T follicular helper cell (primary cell): ENCODE measurements around the gene CARMIL3.
"Not testable (repeated sequence)": the region's sequence is repeated elsewhere in the genome, so short reads cannot be mapped to it uniquely, and the experiment has no call there.

Experiments
- DNase-seq: peaks from one replicate; pipeline ENCODE4 v3.0.0-alpha.2; 2020; ENCODE audit warnings: low read depth

The CARMIL3 gene

DNA sequence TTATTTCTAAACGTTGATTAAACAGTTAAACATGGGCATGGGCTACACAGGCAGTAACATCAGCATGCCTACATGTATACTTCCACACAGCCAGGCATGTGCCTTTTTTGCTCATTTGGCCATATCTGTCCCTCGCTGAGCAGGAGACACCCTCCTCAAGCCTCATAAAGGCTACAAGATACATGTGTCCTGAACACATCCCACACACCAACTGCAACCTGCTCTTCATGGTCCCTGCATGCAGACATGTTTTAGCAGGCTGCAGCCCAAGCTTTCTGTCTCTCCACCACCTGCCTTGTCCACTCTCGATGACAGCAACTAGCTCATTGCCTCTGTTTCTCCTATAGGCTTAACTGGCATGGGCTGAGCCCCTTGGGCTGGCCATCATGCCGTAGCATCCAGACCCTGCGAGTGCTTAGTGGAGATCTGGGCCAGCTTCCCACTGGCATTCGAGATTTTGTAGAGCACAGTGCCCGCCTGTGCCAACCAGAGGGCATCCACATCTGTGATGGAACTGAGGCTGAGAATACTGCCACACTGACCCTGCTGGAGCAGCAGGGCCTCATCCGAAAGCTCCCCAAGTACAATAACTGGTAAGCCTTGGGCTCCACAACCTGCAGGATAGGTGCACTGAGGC lies 44.9 kb downstream of the CARMIL3 start:
- DNase-seq, result no peak

DNA sequence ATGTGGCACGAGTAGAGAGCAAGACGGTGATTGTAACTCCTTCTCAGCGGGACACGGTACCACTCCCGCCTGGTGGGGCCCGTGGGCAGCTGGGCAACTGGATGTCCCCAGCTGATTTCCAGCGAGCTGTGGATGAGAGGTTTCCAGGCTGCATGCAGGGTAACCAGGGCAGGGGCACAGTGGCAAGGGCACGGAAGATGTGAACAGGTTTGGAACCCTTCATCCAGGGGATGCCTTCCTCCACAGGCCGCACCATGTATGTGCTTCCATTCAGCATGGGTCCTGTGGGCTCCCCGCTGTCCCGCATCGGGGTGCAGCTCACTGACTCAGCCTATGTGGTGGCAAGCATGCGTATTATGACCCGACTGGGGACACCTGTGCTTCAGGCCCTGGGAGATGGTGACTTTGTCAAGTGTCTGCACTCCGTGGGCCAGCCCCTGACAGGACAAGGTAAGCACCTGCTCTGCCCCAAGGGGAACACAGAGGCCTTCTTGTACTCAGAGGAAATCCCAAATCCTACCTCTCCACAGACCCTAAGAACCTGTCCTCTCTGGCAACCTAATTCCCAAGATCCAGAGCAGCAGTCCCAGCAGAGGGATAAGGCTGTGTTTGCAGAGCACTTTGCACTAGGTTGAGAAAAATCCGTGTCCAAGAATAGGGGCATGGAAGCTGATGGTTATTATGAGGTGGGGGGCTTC lies 46.6 kb downstream of the CARMIL3 start:
- no peak for DNase-seq

DNA sequence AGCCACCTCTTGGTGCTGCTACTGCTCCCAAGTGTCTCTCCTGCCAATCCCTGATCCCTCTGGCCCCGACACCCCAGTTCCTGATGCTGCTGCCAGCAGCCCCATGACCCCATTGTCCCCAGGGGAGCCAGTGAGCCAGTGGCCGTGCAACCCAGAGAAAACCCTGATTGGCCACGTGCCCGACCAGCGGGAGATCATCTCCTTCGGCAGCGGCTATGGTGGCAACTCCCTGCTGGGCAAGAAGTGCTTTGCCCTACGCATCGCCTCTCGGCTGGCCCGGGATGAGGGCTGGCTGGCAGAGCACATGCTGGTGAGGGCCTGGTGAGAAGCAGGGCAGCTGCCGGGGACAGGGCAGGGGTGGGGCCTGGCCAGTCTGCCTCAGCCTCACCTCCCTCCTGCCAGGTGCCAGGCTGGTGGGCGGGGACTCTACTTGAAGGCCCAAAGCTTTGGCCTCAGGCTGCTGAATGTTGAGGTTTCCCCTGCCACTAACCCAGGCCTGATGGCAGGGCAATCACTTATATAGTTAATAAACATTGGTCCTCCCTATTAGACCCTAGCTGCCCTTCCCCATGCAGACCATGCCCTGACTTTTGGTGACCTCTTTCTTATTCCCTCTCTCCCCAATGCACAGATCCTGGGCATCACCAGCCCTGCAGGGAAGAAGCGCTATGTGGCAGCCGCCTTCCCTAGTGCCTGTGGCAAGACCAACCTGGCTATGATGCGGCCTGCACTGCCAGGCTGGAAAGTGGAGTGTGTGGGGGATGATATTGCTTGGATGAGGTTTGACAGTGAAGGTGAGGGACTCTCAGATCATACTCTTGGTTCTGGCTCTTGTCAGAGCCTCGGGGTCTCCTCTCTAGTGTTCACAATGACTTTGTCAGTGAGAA lies 47.4 kb downstream of the CARMIL3 start:
- DNase-seq, result no peak

DNA sequence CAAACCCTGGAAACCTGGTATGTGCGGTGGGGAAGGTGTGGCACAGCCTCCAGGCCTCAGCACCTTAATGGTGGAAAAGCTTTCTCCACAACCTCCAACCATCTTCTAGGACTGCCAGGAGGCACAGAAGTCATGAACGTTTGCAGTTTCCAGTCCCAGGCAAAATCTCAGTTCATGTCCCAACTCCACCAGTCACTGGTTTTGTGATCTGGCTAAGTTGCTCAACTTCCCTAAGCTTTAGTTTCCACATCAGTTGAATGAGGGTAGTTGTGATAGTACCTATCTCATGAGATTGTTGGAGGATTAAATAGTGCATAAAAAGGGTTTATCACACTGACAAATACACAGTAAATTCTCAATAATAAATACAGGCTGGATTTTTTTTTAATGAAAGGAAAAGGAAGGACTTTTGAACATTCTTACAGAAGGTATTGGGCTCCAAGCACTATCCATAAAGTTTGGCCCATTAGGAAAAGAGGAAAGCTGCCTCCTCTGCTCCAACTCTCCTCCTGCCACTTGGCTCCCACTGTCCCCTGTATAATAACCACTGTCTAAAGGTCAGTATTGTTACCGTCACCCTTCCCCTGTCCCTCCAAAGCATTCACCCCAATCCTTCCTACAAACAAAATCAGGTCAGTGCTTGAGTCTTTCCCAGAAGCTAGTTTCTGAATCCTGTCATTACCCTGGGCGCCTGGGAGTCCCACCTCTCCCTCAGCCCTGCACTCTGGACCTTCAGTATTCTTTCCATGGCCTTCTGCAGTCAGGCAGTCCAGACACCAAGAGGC lies 48.6 kb downstream of the CARMIL3 start:
- no peak for DNase-seq

DNA sequence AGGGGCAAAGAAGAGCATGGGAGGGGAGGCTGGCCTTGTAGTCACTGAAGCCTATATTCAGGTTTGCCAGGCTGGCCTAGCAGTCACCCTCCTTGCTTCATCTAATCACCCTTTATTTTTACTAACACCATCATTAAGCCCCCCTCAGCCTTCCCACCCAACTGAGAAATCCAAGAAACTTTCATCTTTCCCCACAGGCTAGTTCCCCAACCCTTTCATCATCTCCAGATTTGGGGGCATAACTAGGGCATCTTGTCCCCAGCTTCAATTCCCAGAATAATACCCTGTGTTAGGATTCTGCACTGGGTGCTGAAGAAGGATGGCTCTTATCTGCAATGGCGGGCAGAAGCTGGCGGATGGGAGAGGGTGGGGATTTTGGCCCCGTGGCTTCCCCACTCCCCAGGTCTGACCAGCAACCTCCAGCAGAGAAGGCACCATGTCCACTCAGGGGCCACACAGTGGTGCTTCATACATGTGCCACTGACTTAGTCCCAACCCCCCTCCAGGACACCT lies 49.2 kb downstream of the CARMIL3 start:
- no peak for DNase-seq

DNA sequence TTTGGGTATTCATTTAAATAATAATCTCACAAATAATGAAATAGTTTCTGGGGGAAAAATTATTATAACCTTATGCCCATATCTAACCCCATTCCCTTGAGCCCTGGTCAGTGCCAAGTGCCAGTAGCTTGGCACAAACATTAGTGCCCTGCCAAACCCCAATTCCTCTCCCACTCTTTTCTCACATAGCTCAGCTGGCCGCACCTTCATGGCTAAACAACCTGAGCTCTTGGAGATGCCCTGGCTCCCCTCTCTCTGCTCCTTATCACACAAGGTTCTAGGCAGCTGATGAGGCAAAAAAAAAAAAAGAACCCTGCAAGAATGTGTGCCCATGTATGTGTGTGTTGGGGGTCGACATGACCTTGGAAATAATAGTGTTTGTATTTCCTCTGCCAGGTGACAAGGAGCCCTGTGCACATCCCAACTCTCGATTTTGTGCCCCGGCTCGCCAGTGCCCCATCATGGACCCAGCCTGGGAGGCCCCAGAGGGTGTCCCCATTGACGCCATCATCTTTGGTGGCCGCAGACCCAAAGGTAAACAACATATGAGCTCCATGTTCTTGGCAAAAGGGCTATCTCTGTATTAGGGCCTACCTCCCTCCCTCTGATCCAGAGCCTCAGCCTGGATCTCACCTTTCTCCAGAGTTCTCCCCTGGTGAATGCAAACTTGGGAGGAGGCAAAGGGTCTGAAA lies 50.7 kb downstream of the CARMIL3 start:
- no peak for DNase-seq

DNA sequence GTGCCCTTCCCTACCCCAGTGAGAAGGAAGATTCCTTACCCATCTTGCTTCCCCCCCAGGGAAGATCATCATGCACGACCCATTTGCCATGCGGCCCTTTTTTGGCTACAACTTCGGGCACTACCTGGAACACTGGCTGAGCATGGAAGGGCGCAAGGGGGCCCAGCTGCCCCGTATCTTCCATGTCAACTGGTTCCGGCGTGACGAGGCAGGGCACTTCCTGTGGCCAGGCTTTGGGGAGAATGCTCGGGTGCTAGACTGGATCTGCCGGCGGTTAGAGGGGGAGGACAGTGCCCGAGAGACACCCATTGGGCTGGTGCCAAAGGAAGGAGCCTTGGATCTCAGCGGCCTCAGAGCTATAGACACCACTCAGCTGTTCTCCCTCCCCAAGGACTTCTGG lies 51.6 kb downstream of the CARMIL3 start:
- DNase-seq, result no peak

DNA sequence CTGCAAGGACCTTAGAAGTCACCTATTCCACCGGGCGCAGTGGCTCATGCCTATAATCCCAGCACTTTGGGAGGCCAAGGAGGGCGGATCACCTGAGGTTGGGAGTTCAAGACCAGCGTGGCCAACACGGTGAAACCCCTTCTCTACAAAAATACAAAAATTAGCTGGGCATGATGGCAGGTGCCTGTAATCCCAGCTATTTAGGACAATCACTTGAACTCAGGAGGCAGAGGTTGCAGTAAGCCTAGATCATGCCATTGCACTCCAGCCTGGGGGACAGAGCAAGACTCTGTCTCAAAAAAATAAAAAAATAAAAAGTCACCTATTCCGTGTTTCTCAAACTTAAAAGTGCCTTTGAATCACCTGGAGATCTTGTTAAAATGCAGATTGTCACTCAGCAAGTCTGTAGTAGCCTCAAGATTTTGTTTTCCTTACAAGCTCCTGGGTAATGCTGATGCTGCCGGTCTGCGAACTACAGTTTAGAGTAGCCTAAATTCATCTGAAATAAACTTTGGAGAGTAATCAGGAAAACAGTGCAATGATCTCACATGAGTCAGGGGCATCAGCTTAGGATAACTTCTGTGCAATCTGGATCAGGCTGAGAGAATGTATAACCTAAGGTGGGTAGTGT lies 53.9 kb downstream of the CARMIL3 start:
- not testable (repeated sequence) for DNase-seq

DNA sequence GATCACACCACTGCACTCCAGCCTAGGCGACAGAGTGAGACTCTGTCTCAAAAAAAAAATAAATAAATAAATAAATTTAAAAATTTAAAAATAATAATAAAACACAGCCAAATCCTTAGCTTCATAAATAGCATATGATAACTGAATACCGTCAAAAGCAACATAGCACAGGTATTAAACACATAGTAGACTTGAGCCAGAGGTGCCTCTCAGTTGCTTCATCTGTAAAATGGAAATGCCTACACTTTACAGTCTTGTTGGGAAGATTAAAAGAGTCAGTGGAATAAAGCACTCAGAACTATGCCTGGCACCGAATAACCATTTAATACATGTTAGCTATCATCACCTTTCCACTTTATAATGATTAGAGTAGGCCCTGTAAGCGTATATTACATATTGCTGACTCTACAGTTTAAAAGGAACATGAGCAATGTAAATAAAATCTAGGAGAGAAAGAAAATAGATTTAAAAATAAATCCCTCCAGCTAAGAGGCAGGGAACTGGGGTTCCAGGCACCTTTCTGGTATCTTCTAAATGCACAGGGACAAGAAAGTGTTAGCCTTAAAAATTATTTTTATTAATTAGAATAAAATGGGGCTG lies 55.0 kb downstream of the CARMIL3 start:
- no peak for DNase-seq

DNA sequence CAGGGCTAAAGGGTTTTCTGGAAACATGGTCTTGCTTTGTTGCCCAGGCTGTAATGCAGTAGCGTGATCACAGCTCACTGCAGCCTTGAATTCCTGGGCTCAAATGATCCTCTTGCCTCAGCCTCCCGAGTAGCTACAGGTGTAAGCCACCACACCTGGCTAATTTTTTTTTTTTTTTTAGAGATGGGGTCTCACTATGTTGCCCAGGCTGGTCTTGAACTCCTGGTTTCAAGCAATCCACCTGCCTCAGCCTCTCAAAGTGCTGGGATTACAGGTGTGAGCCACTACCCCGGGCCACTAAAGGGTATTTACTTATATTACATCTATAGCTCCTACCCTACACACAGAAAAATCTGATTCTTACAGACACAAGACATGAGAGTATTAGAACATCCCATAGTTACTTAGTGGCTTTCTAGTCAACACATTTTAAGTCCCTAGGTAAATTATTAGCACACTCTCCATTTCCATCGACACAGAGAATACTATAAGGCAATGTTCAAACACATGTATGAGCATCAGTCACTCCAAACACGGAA lies 56.6 kb downstream of the CARMIL3 start:
- no peak for DNase-seq

DNA sequence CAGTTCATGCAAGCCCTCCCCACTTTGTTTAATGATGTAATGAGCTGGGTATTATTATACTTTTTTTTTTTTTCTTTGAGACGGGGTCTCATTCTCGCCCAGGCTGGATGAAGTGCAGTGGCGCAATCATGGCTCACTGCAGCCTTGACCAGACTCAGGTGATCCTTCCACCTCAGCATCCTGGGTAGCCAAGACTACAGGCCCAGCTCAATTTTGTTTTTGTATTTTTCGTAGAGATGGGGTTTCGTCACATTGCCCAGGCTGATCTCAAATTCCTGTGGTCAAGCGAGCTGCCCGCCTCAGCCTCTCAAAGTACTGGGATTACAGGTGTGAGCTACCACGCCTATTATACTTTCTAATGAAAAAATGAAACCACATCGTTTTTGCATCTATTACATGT lies 58.3 kb downstream of the CARMIL3 start:
- no peak for DNase-seq

DNA sequence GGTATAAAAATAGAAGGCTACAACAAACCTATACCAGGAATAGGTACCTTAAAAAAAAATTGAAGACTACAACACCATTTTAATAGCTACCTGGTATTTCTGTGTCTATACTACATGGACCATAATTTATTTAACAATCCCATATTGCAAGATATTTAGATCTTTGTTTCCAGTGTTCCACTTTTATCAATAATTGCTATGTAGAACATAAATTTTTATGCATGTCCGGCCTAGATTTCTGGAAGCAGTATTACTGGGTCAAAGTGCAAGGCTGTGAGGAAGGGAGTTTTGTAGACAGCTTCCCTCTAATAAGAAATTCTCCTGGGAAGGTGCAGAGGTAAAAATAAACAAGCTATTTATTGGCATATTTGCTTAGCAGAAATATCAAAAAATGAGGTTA lies 58.7 kb downstream of the CARMIL3 start:
- DNase-seq, result no peak

DNA sequence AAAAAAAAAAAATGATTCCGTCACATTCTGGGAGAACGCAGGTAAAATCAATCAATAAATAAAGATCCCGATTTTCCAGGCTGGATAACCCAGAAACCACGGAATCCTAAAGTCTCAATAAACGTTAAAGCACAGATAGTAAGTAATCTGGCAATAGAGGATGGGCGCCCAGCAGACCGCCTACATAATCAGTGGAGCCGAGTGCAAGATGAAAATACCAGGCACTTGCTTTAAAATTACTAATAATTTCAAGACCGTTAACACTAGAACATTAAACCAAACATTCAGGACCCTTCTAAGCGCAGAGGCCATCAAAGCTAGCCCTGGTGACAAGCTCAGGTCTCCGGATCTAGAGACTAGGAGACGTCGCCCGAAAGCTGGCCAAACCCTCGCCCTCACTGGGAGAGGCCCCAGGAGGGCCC lies 61.6 kb downstream of the CARMIL3 start:
- no peak for DNase-seq

DNA sequence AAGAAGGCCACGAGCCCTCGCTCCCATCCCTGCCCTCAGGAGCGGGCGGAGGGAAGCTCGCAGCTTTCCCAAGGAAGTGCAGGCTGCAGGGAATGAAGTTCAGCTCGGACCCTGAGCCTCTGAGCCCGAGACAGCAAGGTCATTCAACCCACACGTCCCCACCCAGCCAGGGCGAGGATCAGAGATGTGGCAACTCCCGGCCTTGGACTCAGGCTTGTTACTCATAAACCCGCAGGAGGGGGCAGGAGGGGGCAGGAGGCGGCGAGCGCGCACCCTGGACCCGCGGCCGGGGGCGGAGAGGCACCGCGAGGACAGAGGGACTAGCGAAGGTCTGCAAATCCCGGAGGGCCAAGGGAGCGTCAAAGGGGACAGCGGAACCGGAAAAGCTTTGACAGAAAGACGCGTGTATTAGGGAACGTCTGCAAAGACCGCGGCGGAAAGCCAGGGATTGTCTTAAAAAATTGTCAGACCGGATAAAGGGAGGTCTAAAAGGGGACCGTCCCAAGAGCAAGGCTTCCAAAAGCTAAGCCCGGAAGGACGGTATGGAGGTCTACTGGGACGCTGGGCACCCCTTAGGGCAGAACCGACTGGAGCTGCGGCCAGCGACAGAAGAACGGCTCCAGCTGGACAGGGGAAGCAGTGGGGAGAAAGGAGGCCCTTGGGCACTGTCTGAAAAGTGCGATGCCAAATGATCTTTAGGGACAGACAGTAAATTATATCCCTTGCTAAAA lies 62.2 kb downstream of the CARMIL3 start:
- peak; percentile 67 for DNase-seq

DNA sequence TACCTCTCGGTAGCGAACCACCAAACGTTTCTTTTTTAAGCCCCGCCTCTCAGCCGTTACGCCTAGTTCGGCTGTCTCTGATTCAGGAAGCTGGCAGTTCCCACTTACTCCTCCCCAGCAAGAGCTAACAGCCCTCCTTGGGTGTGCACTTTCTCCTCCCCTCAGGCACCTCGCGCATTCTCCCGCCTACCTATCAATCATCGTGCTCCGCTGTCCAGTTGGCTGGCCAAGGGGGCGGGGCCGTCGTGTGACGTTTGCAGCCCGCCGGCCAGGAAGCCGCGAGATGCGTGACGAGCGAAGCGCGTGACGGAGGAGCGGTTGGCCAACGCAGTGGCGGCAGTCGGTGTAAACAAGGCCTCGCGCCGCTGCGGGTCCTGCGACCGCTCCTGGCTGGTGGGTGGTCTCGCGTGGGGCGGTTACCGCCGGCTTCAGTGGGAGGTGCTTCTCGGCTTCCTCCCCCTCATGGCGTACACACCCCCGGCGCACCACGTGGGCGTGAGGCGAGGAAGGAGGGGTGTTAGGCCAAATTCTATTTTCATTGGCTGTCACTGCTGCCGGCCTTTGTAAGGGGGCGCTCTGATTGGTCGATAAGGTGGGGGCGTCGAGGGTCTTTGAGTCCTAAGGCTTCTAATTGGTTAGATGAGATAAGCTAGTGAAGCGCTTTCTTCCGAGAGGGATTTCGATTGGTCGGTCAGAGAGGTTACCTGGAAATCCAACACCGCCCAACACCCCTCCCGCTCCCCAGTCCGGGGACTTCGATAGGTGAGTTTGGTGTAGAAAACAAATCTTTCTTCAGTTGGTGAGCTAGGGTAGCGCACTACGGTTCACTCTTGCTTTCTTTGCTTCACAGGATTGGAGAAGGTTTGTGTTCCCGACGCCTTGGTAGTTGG lies 63.0 kb downstream of the CARMIL3 start, which contains the start of the genes DCAF11 and NRL:
TSS of gene DCAF11 (plus strand) at position 246 of the 890 bp plus-strand sequence. CDS start 818 bp downstream, outside the sequence.
TSS of gene NRL (minus strand) at position 418 of the 890 bp plus-strand sequence. CDS start 32,101 bp downstream, outside the sequence.
- peak; percentile 97 for DNase-seq

DNA sequence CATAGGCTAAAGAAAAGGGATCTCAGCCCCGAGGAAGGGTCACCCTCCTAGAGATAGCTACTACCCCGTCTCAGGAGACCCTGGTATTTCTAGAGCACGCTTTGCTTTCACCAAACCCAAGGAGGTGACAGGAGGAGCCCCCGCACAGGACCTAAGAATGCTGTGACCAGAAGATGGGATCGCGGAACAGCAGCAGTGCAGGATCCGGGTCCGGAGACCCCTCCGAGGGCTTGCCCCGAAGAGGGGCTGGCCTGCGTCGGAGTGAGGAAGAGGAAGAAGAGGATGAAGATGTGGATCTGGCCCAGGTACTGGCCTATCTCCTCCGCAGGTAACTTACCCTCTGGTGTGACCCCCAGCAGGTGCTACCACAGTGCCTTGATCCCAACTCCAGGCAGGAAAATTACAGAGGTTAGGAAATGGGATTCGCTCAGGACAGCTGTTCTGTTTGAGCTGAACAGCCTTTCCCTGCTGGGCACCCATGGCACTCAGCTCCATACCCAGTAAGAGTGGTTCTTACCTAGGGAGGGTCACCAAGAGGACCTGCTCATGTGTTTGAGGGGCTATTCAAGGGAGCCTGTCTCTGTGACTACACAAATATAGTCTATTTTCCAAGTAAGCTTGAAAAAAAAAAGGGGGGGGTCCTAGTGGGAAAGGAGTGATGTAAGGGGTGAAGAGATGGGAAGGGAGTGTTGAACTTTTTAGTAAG lies 63.8 kb downstream of the CARMIL3 start:
- no peak for DNase-seq

DNA sequence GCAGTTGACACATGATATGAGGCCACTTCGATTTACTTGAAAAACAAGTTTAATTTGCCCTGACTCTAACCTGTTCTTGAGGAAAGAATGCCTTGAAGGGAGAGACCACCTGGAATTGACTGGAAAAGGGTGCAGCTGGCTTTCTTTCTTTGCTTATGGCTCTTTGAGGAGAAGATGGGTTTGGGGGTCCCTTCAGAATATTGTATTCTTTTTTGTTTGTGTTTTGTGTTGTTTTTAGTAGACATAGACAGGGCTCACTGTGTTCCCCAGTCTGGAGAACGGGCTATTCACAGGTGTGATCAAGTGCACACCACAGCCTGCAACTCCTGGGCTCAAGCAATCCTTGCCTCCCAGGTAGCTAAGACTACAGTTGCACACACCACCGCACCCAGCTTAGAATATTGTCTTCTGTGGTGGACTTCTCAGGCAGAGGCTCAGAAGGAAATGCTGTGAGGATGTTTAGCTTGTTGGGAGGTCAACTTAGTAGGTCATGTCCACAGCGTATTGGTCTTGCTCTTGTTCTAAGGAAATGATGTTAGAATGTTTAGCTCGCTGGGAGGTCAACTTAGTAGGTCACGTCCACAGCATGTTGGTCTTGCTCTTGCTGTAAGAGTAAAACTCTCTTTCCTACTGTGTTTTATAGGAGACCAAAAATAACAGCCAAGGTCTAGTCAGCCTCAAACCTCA lies 64.5 kb downstream of the CARMIL3 start:
- no peak for DNase-seq
